HS-5 (cell line): ENCODE measurements around the gene SESN1.
"Not testable (repeated sequence)": the region's sequence is repeated elsewhere in the genome, so short reads cannot be mapped to it uniquely, and the experiment has no call there.

Source experiments
- DNase-seq: peaks from one replicate; pipeline ENCODE4 v3.0.0-alpha.2; 2012; ENCODE audit warnings: low read depth

The SESN1 gene

GRCh38 chr6:109000289-109000688 is 94.4 kb downstream of the SESN1 start:
- no peak for DNase-seq

DNA sequence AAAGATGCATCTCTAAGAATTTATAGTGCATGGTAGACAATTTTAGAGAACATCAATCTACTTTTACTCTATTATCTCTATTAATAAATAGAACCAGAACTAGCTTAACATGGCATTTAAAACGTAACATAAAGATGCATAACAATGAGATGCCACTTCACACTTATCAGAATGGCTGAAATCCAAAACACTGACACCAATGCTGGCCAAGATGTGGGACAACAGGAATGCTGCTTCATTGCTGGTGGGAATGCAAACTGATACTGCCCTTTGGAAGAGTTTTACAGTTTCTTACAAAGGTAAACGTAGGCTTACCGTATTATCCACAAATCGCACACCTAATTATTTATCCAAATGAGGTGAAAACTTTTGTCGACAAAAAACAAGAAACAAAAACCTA is 95.2 kb downstream of the SESN1 start:
- DNase-seq, result no peak

GRCh38 chr6:108998485-108998884 is 96.2 kb downstream of the SESN1 start:
- DNase-seq, result no peak

DNA sequence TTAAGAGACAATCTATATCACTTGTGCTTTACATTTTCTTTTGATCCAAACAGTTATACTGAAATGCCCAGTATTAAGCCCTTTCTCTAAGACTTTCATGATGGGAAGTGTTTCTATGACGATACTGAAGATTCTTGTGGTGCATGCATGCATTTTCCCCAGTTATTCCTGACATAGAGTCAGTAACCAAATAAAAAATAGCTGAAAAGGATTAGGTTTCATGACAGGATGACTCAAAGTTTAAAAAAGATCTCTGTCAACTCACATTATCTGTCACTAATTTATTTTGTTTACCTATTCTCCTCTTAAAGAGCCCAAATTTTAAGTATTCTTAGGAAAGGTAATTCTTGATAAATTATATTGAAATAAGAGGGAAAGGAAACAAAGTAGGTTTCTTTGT is 98.4 kb downstream of the SESN1 start:
- no peak for DNase-seq

- no peak for DNase-seq
Measured at GRCh38 chr6:108995296-108995695, 99.3 kb downstream of the SESN1 start.

- no peak for DNase-seq
Measured at GRCh38 chr6:108993876-108994275, 100.8 kb downstream of the SESN1 start.

- no peak for DNase-seq
Measured at GRCh38 chr6:108989700-108990099, 104.9 kb downstream of the SESN1 start.

DNA sequence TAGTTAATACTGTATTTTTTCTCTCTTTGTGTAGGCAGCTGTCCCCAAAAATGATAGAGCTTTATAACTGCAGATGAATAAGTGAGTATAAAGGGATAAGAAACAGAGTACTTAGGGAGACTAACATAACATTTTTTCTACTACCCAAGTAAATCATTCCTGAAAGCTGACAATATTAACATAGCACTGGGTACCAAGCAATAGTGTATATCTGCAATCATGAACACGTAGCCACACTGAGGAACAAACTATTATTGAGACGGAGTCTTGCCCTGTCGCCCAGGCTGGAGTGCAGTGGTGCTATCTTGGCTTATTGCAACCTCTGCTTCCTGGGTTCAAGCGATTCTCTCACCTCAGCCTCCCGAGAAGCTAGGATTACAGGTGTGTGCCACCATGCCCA is 105.9 kb downstream of the SESN1 start:
- DNase-seq, result no peak

DNA sequence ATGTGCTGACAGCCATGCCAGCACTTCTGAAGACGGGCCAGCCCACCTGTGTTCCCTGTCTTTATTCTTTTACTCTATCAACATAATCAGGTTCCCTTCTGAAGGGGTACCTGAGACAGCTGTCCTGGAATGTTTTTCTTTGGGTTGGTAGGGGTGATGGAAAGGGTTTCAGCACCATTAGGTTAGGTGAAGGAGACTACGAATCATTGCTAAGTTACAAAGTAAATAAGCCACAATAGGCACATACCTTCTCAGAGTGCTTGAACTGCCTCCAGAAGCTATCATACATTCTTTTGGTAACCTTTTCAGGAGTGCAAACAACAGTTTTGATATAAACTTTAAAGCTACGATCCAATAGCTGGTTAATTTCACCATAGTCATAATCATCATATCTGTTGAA is 106.3 kb downstream of the SESN1 start:
- no peak for DNase-seq

- DNase-seq, result no peak
Measured at GRCh38 chr6:108987156-108987555, 107.5 kb downstream of the SESN1 start.

GRCh38 chr6:108985301-108985700 is 109.3 kb downstream of the SESN1 start:
- no peak for DNase-seq

DNA sequence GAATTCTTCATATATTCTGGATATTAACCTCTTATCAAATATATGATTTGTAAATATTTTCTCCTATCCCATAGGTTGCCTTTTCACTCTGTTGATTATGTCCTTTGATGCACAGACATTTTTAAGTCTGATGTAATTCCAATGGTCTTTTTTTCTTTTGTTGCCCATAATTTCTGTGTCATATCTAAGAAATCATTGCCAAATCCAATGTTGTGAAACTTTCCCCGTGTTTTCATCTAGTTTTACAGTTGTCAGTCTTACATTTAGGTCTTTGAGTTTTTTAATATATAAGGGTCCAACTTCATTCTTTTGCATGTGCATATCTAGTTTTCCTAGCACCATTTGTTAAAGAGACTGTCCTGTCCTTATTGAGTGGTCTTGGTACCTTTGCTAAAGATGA is 111.5 kb downstream of the SESN1 start:
- DNase-seq, result no peak

- no peak for DNase-seq
Measured at GRCh38 chr6:108982154-108983113, 112.2 kb downstream of the SESN1 start.

- DNase-seq, result not testable (repeated sequence)
Measured at GRCh38 chr6:108978638-108979037, 116.0 kb downstream of the SESN1 start.

DNA sequence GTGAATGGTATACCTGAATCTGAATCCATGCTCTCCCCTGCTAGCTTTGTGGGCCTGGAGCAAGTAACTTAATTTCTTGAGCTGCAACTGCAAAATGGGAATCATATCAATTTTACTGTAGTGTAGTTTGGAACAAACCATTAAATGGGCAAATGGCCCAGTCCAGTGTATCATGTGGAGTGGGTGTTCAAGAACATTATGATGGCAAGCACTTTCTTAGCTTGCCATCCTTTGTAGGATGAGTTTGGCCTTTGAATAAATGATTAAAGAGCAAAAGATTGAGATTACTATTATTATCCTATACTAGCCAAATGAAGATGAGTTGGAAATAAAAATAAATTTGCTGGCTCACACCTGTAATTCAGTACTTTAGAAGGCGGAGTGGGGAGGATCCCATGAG is 120.4 kb downstream of the SESN1 start:
- no peak for DNase-seq

- DNase-seq, result no peak
Measured at GRCh38 chr6:108969776-108970175, 124.9 kb downstream of the SESN1 start.

GRCh38 chr6:108968325-108969316 is 126.0 kb downstream of the SESN1 start:
- DNase-seq, result no peak

DNA sequence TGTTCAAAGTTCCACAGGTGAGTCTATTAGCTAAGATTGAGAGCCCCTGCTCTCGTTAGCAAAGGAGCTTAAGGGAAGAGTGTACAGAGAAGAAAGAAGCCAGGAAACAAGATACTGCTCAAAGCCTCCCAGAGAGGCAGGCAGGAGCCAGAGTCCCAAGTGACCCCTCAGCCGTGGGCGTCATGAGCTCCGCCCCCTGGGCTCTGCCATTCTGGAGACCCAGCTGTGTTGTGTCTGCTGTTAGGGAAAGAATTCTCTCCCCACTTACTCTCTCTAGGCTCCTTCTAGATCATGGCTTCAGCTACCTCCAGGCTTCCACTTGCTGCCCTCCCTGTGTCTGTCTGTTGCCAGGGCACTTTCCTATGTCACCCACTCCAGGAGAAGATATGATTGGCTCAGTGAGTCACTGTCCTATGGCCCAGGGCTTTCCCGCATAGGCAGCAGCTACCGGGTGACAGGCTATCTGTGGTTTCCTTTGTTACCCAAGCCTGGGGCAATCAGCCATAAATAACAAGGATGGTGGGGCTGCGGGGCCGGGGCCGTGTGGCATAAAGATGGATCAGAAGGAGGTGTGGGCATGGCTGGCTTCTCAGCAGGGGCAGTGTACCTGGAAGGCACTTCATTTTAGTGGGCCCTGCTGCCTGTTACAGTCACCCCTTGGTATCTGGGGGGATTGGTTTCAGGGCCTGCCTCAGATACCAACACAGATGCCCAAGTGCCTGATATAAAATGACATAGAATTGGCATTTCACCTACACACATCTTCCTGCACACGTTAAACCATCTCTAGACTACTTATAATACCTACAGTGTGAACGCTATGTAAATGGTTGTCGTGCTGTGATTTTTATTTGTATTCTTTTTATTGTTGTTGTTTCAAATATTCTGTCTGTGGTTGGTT is 127.5 kb downstream of the SESN1 start:
- DNase-seq, result no peak

DNA sequence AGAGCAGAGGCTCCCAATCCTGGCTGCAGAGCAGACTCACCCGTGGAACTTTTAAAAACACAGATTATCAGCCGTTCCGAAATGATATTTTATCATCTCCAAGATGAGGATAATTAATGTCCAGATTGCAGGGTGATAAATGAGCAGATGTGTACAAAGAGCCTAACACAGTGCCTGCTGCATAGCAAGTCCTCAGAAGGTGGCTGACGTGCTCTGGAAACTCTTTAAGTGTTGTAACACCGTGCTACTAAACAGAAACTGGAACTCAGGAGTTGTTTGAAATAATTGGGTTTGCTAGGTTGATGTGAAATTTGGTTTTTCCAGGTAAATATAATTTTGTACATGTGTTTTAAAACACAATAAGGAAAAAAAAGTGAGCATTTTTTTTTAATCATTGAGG is 128.4 kb downstream of the SESN1 start:
- DNase-seq, result no peak

DNA sequence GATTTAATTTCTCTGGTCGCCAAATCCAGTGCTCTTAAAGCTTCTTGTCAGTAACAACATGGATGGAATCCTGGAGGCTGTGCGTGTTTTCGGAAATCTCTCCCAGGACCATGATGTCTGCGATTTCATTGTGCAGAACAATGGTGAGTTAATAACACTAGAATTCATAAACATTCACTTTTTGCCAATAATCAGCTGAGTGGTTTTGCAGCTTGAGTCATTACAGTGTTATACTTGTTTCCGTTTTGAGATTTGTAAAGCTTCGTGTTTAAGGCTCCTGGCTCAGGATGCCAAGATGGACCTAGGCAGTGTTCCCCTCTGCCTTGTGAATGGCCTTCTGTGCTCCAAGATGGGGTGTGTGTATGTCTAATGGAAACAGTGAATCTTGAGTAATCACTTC is 132.7 kb downstream of the SESN1 start:
- DNase-seq, result peak; percentile 42

DNA sequence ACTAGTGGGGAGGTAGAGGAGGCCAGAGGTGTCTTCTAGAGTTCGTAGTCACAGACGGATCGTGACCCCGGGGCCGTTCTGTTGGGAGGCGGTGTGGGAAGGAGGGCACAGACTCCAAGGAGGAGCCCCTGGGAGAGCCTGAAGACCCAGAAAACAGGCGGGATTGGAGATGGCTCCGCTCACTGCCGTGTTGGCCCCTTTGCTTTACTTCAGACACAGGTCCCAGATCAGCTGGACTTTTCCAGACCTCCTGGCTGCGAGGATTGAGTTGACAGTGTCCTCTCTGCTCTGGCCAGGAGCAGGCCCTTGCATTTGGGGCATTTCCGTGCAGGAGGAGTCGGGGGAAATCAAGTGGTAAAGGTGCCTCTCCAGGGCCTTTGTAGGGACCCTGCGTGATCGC is 133.6 kb downstream of the SESN1 start:
- DNase-seq, result no peak

- DNase-seq, result no peak
Measured at GRCh38 chr6:108960601-108961000, 134.0 kb downstream of the SESN1 start.
